ENCODE measurements around the gene YPEL1.

YPEL1 gene

DNA sequence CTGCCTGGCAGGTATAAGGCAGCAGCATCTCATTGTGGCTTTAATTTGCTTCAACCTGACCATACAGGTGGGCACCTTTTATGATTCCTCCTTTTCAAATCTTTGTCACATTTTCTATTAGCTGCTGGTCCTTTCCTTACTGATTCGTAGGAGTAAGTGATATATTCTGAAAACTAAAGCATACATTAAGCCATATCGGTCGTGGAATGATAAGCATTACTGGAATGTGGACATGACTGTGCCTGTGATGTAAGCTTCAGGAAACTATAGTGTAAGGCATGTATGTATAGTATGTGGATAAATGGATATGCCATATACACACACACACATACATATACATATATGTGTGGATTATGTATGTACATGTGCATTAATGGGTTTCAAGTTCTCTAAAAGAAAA lies 20.8 kb downstream of the YPEL1 start:
- H3K79me2 ChIP-seq (ENCODE audit: insufficient read depth, low read length): no peaks in the 10 kb centered on the region
- H3K36me3 ChIP-seq (ENCODE audit: insufficient read depth, low read length): peaks cover 4% of the 10 kb centered on the region; the same call in 1 of the 2 replicates
- no peak overlapping the region for H3K4me3 ChIP-seq (ENCODE audit: low read depth, low read length, poor library complexity, severe bottlenecking)
- no peaks in the 10 kb centered on the region for H3K9me2 ChIP-seq (ENCODE audit: low read depth, low read length)
- no peak overlapping the region for H3K27ac ChIP-seq (ENCODE audit: low read depth, low read length, poor library complexity, severe bottlenecking)
- H2AFZ ChIP-seq (ENCODE audit: low read length): no peak overlapping the region
- no peaks in the 10 kb centered on the region for H3K27me3 ChIP-seq (ENCODE audit: insufficient read depth, low read length)
- H3K4me1 ChIP-seq (ENCODE audit: insufficient read depth, low read length, severe bottlenecking): peaks cover 12% of the 10 kb centered on the region
- H4K20me1 ChIP-seq (ENCODE audit: insufficient read depth, low read length): no peaks in the 10 kb centered on the region
- TF ChIP-seq EZH2 (IDR thresholded peaks at IDR 0.05; ENCODE audit: borderline replicate concordance, low read length): no peak
- TF ChIP-seq, protein P1, sequence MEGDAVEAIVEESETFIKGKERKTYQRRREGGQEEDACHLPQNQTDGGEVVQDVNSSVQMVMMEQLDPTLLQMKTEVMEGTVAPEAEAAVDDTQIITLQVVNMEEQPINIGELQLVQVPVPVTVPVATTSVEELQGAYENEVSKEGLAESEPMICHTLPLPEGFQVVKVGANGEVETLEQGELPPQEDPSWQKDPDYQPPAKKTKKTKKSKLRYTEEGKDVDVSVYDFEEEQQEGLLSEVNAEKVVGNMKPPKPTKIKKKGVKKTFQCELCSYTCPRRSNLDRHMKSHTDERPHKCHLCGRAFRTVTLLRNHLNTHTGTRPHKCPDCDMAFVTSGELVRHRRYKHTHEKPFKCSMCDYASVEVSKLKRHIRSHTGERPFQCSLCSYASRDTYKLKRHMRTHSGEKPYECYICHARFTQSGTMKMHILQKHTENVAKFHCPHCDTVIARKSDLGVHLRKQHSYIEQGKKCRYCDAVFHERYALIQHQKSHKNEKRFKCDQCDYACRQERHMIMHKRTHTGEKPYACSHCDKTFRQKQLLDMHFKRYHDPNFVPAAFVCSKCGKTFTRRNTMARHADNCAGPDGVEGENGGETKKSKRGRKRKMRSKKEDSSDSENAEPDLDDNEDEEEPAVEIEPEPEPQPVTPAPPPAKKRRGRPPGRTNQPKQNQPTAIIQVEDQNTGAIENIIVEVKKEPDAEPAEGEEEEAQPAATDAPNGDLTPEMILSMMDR (IDR thresholded peaks at IDR 0.05; ENCODE audit: low read length): no peak
- no peaks in the 10 kb centered on the region for H3F3A ChIP-seq (ENCODE audit: insufficient read depth, low read length)
- no peak overlapping the region for H3K4me2 ChIP-seq (ENCODE audit: low read length)
- no peak overlapping the region for H3K9ac ChIP-seq (ENCODE audit: low read length)
- H3K9me3 ChIP-seq (ENCODE audit: low read length): no peaks in the 10 kb centered on the region

DNA sequence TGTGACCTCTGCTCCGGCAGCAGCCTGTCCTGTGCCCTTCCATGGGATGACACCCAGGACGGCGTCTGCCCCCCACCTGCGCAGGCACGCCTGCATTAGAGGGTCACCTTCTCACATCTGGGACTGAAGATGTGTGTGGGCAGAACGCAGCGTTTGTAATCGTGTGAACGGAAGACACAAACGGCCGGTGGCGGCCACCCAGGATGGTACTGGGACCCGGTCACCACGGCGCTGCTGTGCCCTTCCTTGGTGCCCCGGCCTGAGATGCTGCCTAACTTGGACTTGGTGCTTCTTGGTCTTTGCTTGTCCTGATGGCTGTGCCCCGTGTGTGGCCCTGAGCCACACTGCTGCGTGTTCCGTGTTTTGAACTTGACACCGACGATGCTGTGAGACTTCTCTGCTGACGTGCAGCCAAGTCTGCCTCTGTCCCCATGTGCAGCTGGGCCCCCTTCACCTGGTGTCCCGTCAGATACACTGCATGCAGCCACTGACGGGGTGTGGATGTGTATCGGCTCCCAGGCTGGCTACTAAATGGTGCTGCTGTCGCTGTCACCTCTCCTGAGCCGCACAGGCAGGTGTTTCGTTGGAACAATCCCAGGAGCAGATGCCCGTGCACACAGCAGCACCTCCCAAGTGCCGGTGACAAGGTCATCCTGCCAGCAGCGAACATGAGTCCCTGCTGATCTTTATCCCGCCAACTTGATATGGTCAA lies 21.4 kb downstream of the YPEL1 start:
- H3K9ac ChIP-seq (ENCODE audit: low read length): no peak overlapping the region
- H3K27me3 ChIP-seq (ENCODE audit: insufficient read depth, low read length): no peaks in the 10 kb centered on the region
- peaks cover 12% of the 10 kb centered on the region for H3K4me1 ChIP-seq (ENCODE audit: insufficient read depth, low read length, severe bottlenecking)
- peaks cover 4% of the 10 kb centered on the region; the same call in 1 of the 2 replicates for H3K36me3 ChIP-seq (ENCODE audit: insufficient read depth, low read length)
- H3K4me2 ChIP-seq (ENCODE audit: low read length): no peak overlapping the region
- no peak overlapping the region for H3K27ac ChIP-seq (ENCODE audit: low read depth, low read length, poor library complexity, severe bottlenecking)
- no peaks in the 10 kb centered on the region for H3K9me2 ChIP-seq (ENCODE audit: low read depth, low read length)
- no peak for TF ChIP-seq EZH2 (IDR thresholded peaks at IDR 0.05; ENCODE audit: borderline replicate concordance, low read length)
- TF ChIP-seq, protein P1 (IDR thresholded peaks at IDR 0.05; ENCODE audit: low read length): no peak
- no peaks in the 10 kb centered on the region for H4K20me1 ChIP-seq (ENCODE audit: insufficient read depth, low read length)
- no peaks in the 10 kb centered on the region for H3K79me2 ChIP-seq (ENCODE audit: insufficient read depth, low read length)
- H3F3A ChIP-seq (ENCODE audit: insufficient read depth, low read length): no peaks in the 10 kb centered on the region
- no peak overlapping the region for H3K4me3 ChIP-seq (ENCODE audit: low read depth, low read length, poor library complexity, severe bottlenecking)
- H2AFZ ChIP-seq (ENCODE audit: low read length): no peak overlapping the region
- H3K9me3 ChIP-seq (ENCODE audit: low read length): no peaks in the 10 kb centered on the region

DNA sequence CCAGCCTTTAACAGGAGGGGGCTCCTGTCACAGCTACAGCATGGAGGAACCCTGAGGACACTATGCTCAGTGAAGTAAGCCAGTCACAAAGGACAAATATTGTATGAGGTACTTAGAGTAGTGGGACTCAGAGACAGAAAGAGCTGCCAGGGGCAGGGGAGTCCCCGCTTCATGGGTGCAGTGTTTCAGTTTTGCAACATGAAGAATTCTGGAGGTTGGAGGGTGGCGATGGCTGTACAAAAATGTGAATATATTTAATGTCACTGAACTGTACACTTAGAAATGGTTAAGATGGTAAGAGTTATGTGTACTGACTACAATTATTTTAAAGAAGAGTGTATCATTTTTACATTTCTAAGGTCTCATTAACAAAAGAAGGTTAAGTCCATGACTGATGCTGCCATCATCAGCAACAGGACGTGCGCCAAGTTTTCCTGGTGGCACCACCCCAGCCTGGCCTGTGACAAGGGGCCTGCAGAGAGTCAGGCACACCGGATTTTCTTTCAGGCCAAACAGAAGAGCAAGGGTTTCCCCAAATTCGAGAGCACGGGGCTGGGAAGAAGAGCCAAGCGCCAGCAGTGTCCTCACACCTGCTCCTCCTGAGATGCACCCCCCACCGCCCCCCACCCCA lies 22.1 kb downstream of the YPEL1 start:
- Histone ChIP-seq H3K9me3 (ENCODE audit: low read length) (no peaks in the 10 kb centered on the region), H3K27ac (ENCODE audit: low read depth, low read length, poor library complexity, severe bottlenecking) (no peak overlapping the region), H3K36me3 (ENCODE audit: insufficient read depth, low read length) (peaks cover 4% of the 10 kb centered on the region; the same call in 1 of the 2 replicates), H2AFZ (ENCODE audit: low read length) (no peak overlapping the region), H3K4me3 (ENCODE audit: low read depth, low read length, poor library complexity, severe bottlenecking) (no peak overlapping the region), H3K4me1 (ENCODE audit: insufficient read depth, low read length, severe bottlenecking) (peaks cover 10% of the 10 kb centered on the region), H3K9ac (ENCODE audit: low read length) (no peak overlapping the region), H3F3A (ENCODE audit: insufficient read depth, low read length) (no peaks in the 10 kb centered on the region), H3K27me3 (ENCODE audit: insufficient read depth, low read length) (no peaks in the 10 kb centered on the region), H3K9me2 (ENCODE audit: low read depth, low read length) (no peaks in the 10 kb centered on the region), H4K20me1 (ENCODE audit: insufficient read depth, low read length) (no peaks in the 10 kb centered on the region), H3K4me2 (ENCODE audit: low read length) (no peak overlapping the region), H3K79me2 (ENCODE audit: insufficient read depth, low read length) (no peaks in the 10 kb centered on the region)
- no peak for TF ChIP-seq EZH2 (IDR thresholded peaks at IDR 0.05; ENCODE audit: borderline replicate concordance, low read length)
- TF ChIP-seq, protein P1 (IDR thresholded peaks at IDR 0.05; ENCODE audit: low read length): peak; percentile 7; the same call in 1 of the 2 replicates

Data from OCI-LY1 (cell line).